ENCODE measurements around the gene FITM1.

DNA sequence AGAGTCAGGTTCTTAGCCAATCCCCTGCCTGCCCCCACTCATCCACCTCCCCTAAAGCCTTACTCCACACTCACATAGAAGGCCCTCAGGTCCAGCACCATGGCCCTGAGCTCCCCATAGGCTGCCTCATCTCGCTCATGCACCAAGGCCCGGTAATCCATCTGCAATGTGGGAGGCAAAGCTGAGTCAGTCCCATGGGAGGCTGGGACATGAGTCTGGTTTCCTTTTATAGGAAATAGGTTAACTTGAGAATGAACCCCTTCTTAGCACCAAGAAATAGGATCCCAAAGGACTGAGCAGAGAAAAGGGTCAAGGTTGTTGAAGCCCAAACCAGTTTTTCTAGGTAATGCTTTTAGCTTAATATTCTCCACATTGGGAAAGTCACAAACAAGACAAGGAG, 13.1 kb downstream of the FITM1 start:
- TF ChIP-seq CTCF (conservative IDR thresholded peaks at IDR 0.05; ENCODE audit: low read depth in 2 of 2) = no peak
- no peak for TF ChIP-seq POLR2AphosphoS5 (IDR thresholded peaks at IDR 0.05; ENCODE audit: low read depth)
- no peak for TF ChIP-seq EZH2 (IDR thresholded peaks at IDR 0.05; ENCODE audit: low read depth, unreplicated experiment)
- no peak for TF ChIP-seq EZH2phosphoT487 (IDR thresholded peaks at IDR 0.05; ENCODE audit: unreplicated experiment)
- no peak for TF ChIP-seq JUNB (IDR thresholded peaks at IDR 0.05; ENCODE audit: unreplicated experiment)
